Amniotic stem cell (primary cell): Measurements from ENCODE around the gene CALY.
A peak's percentile ranks its signal among the peaks of the same experiment; 100 is the strongest.

Experiments
- DNase-seq: peaks from one replicate; lab custom pipeline; 2025; lab: John Stamatoyannopoulos, UW

The CALY gene

DNA sequence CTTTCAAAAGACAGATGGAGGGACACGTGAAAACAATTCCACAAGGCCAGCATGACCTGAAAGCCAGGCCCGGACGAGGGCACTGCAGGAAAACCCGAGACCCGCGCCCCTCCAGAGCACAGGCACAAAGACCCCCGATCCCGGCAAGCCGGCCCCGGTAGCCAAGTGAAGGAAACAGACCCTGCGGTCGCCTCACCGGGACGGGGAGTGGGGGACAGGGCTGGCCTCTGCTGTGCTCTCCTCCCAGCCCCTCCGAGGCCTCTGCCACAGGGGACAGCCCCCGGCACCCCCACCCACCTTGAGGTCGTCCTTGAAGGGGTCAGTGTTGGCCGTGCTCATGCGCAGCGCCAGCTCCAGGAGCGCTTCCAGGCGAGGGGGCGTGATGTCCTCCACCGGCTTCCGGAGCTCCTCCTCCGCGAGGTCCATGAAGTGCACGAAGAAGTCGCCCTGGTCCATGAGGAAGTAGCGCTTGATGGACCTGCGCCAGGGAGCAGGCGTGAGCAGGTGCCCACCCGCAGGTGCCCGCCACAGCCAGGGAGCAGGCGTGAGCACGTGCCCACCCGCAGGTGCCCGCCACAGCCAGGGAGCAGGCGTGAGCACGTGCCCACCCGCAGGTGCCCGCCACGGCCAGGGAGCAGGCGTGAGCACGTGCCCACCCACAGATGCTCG lies 48.7 kb downstream of the CALY start:
- DNase-seq, result no peak

DNA sequence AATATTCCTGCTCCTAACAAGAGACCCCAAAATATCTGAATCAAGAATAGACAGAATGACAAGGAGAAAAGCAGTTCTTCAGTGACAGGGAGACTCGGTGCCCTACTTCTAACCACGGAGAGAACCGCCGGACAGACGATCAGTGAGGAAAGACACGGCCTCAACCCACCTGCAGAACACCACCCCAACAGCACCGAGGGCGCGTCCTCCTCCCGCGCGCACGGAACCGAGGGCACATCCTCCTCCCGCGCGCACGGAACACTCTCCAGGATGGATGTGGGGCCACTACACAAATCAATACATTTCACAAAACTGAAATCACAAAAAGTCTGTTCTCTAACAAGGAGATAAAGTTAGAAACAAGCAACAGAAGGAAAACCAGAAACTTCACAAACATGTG lies 50.3 kb downstream of the CALY start:
- no peak for DNase-seq

DNA sequence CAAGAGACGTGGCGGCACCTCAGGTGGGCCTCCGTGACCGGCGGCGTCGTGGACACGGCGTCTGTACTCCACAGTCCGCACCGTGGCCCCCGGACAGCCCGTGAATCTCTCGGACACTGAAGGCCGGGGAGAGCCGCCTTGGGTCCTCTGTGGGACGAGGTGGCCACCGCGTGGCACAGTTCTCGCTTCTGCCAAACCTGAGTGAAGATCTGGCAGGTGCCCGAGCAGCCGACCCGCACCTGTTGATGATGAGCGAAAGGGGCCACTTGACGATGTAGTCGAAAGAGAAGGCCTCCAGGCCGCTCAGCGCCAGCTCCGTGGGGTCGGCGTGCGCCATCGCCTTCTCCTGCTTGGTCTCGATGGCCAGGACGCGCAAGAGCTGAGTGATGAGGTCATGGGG lies 51.5 kb downstream of the CALY start:
- no peak for DNase-seq

DNA sequence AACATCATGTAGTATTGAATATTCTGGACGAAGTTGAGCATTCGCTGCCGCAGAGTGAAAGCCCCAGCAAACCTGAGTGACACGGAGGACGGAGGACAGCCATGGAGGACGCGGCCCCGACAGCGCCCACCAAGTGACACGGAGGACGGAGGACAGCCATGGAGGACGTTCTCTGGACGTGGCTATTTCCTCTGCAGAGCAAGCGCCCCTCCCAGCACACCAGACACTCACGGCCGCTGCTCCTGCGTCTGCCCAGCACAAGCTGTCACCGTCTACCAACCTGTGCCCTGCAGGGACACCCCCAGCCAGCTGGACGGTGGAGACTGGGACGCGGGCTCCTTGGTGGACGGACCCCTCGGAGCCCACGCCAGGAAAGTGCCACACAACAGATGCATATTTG lies 52.8 kb downstream of the CALY start:
- DNase-seq, result no peak

DNA sequence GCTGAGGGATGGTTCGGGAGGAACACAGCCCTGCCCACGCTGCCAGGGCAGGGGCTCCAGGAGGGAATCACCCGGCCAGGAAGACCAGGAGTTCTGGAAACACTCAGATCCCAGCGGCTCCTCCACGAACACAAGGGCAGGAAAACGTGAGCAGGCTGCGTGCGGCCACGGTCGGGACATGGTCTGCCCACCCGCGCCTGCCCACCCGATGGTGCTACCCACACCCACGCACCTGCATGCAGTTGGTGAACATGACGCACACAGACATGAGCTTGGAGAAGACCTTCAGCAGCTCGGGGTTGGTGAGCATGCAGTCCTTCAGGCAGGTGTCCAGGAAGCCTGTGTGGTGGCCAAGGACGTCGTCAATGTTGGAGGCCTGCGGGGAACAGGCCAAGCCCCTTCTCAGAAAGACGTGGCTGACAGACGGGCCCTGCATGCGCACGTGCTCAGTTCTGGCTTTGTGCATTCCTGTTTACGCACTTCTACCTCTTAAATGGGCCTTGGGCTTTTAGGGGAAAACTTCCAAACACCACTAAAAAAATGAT lies 53.8 kb downstream of the CALY start:
- no peak for DNase-seq

DNA sequence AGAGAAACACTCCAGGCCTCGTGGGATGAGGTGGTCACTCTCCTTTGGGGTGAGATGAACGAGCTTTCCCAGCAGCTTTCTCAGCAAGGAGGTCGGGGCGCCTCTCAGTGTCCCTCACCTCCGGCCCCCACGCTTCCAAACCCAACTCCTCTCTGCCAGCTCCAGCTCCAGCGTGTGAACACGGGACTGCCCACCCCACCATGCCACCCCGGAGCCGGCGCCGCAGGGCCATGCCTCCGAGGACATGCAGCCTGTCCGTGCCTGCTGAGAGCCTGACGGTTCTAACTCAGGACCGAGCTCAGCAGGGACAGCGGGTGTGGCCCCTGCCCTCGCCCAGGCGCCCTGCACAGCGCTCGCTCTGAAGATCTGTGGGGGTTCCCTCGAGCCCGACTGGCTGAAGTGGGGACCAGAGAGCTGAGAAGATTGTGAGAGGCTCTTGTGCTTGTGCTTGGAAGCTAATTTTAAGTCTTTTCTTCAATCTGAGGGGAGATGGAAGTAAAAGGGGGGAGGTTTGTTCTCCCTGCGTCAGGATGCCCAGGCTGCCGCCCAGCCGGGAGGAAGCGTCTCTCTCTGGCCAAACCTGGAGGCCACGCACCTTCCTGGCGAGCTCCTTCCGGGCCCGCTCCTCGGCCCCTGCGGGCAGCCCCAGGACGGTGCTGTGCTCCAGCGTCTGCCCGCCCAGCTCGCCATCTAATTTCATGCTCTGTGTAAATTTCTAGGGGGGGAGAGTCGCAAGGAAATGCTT lies 54.9 kb downstream of the CALY start:
- no peak for DNase-seq

DNA sequence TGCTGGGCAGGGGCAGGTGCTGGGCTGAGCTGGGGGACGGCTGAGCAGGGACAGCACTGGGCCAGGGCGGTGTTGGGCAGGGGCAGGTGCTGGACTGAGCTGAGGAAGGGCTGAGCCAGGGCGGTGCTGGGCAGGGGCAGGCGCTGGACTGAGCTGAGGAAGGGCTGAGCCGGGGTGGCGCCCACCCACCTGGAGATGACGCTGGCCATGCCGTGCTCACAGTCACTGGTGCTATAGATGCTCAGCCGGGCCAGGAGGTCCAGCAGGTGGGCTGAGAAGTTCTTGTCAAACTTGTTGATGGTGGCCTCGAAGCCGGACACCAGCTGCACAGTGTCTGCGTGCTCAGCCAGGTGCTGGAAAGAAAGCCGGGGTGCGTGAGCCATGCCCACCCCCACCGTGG lies 55.6 kb downstream of the CALY start:
- no peak for DNase-seq

DNA sequence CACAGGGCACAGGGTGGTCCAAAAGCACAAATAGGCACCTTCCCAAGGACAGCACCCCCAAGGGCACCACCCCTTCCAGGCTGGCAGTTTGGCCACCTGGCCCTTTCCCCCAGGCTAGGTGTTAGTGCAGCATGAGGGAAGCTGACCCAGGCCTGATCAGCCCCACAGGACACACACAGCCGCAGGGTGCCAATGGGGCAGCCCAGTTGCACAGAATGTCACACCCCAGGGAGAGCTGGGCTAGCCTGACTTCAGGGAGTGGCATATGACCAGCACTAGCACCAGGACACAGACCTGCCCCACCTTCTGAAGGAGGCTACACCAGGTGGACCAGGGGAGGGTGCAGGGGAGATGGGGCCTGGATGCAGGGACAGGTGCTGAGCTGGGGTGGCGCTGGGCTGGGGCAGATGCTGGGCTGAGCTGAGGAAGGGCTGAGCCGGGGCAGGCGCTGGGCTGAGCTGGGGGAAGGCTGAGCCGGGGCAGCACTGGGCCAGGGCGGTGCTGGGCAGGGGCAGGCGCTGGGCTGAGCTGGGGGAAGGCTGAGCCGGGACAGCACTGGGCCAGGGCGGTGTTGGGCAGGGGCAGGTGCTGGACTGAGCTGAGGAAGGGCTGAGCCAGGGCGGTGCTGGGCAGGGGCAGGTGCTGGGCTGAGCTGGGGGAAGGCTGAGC lies 56.2 kb downstream of the CALY start:
- no peak for DNase-seq

DNA sequence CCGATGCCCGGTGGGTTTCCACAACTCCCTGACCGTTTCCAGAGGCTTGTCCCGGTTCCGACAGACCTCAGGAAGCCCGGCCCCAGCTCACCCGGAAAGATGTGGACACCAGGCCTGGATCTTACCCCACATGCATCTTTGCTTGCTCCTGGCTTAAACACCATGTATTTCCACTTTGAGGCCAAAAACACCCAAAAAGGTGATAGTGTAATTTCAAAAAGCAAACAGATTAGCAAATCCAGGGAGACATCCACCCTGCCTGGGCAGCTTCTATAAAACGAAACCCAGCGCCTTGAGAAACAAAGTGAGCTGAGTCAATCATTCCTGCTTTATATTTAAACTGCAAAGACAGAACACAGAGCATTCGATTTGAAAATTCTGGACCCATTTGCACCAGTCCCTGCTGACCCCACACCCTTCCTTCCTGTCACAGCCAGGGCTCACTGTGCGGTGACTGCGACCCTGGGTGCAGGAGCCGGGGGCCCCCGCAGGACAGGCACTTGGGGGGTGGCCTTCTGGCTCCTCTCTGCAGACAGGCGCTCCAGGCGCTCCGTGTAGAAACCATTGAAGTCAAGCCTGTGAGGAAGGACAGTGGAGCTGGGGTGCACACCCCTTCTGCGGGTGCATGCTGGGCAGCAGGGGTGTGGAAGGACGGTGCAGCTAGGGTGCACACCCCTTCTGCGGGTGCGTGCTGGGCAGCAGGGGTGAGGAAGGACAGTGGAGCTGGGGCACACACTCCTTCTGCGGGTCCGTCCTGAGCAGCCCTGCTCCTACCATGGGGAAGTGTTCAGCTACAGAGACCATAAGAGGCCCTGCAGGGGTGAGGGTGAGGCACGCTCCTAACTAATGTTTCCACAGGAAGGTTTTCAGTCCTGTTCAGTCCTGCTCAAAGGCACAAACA lies 57.1 kb downstream of the CALY start:
- DNase-seq, result no peak

DNA sequence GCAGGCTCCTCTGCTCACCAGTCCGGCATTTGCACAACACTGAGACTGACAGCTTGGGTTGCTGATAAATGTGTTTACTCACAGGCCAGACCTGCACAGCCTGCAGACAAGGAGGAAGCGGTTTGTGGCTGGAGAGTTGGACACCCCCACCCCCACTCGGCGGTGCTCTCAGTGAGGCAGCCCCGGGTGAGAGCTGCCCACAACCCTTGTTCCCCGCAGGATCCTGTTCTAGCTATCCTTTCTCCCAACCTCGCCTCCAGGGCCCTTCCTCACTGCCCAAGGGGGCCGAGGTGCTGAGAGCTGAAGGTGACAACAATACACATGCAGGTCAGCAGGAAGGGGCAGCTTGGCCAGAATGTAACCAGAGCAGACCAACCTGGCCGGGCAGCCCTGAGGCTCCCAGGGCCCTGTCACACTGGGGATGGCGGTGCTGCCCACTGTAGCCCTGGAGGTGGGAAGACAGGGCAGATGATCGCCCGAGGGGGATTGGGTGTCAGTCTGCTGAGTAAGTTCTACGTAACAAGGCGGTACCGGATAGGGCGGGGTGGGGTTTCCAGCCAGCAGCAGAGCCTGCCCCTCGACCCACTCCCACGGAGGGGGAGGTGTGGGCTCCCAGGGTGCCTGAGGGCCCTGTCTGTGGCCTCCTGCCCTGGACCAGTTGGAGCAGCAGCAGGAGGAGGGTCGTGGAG lies 58.0 kb downstream of the CALY start:
- DNase-seq, result peak; percentile 11

DNA sequence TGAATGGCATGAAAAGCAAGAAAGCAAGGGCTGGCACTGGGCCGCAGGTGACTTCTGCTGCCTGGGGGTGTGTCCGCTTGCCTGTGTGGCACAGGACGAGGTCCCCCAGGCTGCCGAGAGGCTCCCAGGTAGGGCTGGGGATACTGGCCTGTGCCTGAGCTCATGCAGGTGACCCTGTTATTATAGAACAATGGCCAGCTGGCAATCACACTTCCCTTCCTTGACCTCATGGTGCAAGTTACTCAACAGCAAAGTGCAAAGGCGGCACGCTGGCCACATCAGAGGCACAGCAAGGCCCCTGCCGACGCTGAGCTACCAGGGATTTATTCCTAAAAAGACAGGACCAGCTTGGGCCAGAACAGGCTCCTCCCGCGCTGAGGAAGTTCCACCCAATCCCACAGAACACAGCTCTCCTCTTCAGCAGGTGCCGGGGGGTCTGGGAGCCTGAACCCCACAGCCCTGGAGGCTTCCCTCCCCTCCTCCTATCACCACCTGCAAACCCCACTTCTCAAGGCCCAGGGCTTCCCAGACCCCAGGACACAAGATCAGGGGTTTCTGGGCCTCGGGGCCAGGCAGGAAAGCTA lies 58.6 kb downstream of the CALY start:
- DNase-seq, result no peak

DNA sequence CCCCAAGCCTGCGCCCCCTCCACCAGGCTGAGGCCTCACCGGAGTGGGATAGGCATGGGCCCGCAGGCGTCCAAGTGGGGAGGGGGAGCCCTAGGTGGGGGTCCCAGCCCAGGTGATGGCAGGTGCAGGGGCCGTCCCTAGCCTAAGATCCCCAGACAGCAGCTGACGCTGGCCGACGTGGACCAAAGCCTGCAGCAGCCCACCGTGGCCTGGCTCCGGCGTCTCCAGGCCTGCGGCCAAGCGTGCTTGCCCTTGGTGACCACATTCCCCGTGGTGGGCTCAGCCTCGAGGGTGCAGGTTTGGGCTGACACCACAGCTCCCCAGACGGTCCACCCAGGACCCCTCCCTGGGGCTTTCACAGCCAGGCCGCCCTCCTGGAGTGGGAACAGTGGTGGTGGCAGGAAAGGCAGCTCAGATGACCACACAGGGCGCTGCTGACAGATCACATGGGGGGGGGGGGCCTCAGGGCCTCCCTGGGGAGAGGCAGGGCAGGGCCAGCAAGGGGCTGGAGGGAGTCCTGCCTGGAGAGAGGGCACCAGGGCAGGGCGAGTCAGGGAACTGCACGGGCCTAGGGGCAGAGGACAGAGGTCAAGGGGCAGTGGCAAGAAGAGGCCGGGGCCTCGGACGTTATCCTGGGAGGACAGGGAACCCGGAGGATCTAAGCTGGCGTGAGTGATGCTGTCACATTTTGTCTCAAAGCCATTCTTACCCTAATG lies 59.3 kb downstream of the CALY start:
- DNase-seq, result no peak

DNA sequence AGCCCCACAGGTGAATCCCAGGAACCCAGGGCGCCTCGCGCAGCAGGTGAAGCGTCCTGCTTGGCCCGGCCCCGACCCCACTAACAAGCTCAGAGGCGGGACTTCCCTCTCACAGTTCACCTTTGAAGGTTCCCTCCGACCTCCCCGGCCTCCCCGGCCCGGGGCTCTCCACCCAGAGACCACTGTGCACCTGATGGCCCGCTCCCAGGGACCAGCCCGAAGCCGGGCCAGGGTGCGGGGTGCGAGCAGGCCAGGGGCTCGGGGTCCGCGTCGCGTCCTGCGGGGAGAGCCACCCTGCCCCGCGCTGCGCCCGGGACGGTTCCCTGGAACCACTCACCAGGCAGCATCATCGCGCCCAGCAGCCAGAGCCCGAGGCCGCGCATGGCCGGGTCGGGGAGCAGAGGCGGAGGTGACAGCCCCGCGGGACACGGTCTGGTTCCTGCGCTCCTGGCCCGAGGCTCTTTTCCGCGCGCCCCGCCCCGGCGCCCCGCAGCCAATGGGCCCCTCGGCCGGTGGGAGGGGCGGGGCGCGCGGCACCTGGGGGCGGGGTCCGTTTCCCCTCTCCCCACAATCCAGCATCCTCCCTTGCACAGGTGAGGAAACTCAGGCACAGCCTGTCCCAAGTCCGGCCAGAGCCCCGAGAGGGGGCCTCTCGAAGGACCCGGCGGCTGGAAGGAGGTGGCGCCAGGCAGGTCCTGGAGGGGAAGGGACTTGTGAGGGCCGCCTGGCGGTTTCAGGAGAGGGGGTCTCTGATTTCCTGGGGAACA lies 60.1 kb downstream of the CALY start, which contains the start of gene ADAM8:
Gene ADAM8, minus strand, starts transcription at position 434 of the 767 bp plus-strand sequence. Its CDS starts 51 bp downstream, at position 383.
- no peak for DNase-seq

DNA sequence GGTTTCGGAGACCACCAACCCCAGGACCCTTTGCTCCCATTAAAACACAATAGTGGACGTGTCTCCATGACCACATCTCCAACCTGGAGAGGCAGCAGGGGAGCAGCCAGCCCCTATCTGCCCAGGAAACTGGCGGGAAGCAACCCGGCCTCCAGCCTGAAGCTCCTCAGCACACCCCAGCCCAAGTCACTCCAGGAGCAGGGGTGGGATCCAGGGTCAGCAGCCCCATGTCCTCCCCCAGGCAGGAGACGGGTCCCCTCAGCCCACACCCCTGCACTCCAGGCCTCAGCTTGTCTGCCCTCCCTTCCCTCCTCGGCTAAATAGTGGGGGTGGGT lies 60.6 kb downstream of the CALY start:
- DNase-seq, result no peak

DNA sequence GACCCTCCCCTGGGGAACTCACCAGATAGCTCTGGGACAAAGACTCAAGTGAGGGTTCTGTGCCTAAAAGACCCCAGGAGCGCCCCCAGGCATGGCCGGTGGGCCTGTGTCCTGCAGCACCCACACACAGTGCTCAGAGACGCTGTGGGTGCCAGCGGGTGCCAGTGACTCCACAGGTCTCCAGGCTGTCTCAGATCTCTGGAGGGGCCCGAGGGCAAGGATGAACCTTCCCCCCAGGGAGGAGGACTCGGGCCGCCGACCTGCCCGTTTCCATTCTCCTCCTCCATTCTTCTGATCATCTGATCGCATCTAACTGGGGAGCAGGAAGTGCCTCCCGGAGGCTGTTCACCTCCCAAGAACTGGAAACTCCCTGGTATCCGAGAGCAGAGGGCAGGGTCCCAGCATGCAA lies 61.0 kb downstream of the CALY start:
- DNase-seq, result no peak

DNA sequence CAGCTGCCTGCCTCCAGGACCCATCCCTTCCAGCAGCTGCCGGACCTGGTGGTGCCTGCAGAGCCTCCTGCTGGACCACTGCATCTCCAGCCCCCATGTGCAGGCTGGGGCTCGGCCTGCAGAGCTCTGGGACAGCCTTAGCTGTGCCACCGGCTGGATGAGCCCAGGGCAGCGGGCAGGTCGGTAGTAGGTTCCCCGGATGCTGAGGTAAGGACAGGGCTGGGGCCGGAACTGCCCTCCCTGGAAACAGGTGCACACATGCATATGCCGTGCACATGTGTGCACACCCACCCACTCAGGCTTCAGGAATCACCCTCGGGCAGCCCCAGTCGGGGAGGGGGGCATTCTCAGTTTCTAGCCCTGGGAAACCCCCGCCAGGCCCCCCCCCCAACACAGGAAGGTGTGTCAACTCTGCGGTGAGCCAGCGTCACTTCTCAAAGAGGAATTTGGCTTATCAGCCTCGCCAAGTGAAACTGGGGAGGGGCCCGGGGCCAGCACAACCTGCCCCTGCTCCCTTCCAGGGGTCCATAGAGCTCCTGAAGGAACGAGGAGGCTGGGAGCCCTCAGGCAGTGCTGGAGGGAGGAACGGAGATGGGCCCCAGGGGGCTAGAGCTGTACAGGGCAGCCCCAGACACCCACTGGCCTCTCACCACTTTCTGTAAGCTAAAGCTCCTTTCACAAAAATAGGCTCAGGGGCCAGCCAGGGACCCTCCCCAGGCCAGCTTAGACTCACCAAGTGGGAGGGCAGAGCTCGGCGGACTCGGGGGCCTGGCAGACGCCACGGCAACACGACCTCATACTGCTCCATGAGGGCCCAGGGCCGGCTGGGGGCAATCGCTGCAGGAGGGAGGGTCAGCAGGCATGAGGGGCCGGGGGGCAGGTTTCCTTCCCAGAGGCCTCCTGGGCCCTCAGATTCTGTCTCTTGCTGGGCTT lies 61.7 kb downstream of the CALY start:
- no peak for DNase-seq
